GM21447 (cell line): ENCODE results near the gene CBX8.
"Not testable (repeated sequence)": the region's sequence is repeated elsewhere in the genome, so short reads cannot be mapped to it uniquely, and the experiment has no call there.

ENCODE experiments used
- ATAC-seq: cut with Tn5 transposase; IDR thresholded peaks from one replicate; pipeline ENCODE4 v1.9.1; 2021; ENCODE audit not compliant: unreplicated experiment

Gene CBX8

DNA sequence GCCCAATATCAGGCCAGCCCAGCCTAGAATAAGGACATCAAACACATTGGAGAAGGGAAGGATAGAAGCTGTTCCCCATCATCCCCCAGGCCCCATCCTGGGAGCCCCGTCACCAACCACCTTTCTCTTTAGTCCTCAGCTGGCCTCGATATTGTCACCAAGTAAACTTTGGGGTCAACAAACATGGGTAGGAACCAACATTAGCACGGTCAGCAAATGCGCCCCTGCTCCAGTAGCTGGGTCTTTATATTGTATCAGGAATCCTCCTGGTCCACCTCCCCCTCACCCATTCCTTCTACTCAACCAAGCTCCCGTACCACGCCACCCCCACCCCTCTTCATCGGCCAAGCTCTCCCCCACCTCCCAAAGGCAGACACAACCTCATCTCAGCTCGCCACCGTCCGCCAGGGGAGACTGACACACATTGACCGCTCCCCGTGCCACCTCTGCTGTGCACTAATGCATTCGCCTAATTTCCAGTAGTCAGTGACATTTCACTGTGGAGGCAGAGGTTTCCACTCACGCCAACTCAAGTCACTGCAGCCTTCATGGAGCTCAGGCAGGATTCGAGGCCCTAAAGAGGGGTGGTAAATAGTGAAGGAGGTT lies 39.6 kb downstream of the CBX8 start:
- ATAC-seq = no peak

DNA sequence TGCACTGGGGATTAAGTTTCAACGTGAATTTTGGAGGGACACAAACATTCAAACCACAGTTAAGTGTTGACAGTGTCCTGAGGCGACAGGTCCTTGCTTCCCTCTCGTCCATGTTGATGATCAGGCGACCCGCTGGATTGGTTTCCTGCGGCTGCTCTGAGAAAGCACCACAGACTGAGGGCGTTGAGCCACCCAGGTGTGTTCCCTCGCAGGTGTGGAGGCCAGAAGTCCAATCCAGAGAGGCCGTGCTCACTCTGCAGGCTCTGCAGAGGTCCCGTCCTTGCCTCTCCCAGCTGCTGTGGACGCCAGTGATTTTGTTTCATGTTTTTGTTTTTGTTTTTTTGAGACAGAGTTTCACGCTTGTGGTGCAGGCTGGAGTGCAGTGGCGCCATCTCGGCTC lies 41.3 kb downstream of the CBX8 start:
- ATAC-seq = no peak

DNA sequence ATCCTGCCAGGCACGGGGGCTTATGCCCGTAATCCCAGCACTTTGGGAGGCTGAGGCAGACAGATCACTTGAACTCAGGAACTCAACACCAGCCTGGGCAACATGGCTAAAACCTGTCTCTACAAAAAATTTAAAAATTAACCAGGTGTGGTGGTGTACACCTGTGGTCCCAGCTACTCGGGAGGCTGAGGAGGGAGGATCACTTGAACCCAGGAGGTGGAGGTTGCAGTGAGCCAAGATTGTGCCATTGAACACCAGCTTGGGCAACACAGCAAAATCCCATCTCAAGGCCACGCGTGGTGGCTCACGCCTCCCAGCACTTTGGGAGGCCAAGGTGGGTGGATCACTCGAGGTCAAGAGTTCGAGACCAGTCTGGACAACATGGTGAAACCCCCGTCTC lies 42.0 kb downstream of the CBX8 start:
- not testable (repeated sequence) for ATAC-seq

DNA sequence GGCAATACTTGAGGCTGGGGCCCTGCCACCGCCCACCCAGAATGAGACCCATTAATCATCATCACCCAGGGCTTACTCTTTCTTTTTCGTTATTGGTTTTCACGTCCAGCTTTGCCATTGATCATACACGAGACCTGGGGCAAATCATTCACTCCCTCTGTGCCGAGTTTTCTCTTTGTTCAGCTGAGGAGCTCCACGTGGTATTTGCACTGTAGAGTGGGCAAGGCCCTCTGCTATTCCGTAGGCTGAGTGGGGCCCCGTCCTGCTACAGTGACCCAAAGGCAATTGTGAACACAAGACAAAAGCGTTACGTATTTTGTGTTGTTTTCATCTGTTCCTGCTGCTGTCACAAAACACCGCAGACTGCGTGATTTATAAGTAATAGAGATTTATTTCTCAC lies 42.5 kb downstream of the CBX8 start:
- no peak for ATAC-seq

DNA sequence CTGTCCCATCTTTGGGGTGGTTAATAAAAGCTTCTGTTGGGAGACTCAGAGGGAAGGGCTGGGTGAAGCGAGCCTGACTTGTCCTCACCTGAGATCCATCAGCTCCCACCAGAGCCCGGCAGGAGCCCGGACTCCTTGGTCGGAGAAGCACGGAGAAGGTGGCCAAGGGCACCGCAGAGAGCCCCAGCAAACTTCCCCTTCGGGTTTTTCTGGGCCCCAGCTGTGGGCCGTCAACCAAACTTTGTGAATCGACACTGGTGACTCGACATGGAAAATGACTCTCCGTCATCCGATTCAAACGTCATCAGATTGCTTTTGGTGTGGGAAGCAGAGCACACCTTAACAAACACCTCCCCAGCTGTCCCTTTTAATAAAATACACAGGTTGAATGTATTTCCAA lies 44.7 kb downstream of the CBX8 start:
- ATAC-seq = no peak

DNA sequence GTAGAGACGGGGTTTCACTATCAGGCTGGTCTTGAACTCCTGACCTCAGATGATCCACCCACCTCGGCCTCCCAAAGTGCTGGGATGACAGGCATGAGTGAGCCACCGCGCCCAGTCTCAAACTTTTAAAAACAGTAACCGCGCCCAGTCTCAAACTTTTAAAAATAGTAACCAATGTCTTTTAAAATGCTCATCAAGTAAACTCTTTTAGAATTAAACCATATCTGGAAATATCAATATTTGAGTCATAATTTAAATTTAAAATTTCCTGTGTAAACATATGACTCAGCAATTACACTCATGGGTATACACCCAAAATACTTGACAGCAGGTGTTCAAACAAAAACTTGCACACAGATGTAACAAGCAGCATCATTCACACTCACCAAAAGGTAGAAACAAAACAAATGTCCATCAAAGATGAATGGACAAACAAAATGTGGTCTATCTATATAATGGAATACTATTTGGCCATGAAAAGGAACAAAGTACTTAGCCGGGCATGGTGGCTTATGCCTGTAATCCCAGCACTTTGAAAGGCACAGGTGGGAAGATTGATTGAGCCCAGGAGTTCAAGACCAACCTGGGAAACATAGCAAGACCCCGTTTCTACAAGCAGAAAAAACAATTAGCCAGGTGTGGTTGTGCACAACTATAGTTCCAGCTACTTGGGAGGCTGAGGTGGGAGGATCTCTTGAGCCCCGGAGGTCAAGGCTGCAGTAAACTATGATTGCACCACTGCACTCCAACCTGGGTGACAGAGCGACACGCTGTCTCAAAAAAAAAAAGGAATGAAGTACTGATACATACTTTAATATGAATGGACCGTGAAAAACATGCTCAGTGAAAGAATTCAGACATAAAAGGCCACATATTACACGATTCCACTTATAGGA lies 46.0 kb downstream of the CBX8 start:
- ATAC-seq = no peak

DNA sequence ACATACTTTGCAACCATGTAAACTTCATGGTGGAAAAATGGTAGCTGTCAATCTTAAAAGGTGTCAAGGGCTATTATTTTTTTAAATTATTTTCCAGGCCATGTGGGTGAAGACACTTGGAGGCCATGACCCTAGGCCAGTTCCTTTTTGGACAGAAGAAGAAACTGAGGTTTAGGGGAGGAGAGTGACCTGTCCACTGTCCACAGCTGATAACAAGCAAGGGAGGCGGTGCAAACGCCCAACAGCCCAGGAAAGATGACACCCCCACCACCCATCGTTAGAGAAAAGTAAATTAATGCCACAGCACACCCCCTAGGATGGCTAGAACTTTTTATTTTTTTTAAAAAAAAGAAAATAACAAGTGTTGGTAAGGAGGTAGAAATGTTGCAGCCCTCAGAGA lies 46.9 kb downstream of the CBX8 start:
- no peak for ATAC-seq

DNA sequence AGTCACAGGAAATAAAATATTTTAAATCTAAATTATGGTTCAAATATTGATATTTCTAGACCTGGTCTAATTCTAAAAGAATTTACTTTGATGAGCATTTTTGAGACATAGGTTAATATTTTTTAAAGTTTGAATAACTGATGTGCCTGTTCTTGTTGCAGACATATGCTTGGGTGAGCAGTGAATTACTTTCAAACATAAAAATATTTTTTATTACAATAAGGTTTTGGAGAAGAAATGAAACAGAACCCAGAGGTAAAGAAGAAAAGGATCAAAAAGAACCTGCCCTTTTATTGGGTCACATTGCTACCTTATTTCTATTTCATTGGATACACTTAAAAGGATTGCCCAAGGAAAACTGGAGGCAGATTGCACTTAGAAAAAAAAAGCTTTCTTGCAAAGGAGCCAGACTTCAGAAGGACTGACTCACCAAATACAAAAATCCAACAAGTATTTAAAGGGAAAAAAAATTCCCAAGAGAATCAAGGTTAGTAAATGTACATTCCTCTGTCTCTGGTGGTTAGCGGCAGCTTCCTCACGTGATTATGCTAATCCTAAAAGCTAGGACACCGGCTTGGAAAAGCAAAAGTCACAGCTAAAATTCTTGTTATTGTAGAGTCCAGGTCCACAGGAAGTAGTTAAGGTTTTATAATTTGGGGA lies 47.6 kb downstream of the CBX8 start:
- ATAC-seq = no peak

DNA sequence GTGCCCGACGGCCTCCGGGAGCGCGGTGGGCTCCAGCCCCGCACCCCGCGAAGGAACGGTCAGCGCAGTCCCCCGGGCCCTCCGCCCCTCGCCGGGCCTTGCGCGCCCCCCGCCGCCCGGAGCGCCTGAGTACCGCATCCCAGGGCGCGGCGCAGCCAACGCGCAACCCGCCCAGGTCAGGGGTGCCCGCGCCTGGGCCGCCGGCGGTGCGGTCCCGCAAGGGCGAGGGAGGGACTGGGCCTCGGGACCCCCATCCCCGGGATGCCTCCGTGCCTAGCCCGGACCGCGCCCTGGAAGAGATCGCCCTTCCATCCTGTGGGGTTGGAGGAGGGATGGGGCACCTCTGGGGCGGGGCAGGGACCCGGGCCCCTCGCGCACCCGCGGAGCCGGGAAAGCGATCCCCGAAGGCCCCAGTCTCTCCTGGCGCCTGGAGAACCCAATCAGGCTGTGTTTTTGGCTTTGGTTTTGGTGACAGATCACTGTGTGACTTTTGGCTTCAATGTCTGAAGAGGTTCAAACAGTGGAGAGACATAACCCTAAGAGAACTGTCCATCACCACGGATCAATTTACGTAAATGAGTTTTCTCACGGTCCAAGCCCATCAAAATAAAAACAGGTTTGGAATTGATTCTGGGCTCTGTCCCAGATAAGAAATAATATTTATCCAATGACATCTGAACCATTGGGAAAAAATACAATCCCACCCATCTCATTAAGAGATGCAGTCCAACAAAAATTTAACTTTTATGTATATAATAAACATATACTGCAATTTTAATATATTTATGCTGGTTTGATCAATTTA lies 48.4 kb downstream of the CBX8 start:
- ATAC-seq = no peak

DNA sequence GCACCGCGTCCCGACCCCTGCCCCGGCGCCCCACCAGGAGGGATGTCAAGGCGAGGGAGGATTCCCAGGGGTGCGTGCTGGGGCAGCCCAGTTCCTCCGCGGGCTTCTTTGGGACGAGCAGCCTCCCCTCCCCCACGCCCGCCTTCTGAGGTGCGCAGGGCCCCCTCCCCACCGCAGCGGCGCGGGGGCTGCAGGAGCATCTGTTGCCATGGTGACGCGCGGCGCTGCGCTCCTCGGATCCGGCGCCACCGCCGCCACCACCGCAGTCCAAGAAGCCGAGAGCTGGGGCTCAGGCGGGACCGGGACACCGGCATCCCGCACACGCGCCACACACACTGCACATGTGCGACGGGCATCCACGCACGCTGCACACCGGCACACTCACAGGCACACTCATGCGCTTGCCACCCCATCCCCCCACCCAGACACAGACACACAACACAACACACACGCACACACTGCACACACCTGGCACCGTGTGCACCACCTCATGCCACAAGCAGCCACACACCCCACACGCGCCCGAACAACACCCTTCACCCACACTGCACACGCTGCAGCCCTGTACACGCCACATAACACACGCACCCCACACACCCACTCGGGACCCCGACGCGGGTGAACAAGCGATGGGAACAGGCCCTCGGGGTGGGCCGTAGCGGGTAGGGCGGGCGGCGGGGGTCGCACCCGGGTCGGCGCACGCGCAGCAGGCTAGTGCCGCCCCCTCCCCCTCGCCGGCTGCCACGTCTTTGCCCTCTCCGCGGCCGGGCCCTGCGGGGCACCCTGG lies 49.2 kb downstream of the CBX8 start:
- ATAC-seq = no peak

DNA sequence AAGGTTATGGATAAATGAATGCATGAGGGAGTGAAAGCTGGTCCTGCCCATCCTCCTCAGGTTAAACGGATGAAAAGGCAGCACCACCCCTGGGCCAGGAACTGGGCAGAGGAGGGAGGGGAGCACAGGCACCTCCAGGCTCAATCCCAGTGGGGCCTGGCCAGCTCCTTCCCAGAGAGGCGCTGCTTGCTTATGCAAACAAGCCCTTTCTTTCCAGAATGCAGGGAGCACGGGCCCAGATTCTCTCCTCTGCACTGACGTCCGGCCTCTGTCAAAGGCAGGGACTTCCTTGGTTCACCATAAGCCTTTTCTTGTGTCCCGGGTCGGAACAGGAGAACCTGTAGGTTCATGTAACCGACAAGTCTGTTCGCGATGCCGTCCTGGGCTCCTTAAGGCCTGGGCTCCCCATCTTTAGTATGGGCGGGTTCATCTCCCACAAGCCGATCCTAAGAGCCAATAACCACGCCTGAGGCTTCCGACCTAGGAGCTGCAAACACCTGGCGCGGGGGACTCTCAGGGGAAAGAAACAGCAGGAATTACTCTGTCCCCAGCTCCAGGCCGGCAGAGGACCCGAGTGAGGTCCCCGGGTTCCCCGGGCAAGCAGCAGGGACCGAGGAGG lies 49.9 kb downstream of the CBX8 start:
- ATAC-seq = no peak

DNA sequence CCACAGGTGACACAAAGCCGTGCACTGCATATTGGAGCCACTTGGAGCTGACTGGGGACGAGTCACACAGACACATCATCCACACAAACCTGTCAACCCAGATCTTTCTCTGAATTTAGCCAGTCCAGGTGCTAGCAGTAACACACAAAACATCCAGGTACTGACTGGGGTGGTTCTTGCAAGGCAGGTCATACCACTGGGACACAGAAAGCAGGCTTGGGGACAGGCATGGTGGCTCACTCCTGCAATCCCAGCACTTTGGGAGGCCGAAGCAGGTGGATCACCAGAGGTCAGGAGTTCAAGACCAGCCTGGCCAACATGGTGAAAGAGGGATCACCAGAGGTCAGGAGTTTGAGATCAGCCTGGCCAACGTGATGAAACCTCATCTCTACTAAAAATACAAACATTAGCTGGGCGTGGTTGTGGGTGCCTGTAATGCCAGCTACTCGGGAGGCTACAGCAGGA lies 51.2 kb downstream of the CBX8 start:
- ATAC-seq = no peak

DNA sequence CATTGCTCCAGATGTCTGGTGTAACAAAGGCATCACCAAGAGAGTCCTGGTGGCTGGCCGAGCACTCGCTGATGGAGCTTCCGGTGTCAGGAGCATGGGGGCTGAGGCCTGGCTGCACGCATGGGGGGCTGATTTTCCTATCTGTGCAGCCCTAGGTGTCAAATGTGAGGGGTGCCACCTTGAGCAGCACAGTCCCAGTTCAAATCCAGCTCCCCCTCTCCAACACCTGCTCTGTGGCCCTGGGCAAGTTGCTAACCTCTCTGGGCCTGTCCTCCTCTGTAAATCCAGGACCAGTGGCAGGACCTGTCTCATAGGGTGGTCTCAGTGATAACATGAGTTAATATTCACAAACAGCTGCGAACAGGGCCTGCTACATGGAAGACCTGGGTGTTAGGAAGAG lies 53.3 kb downstream of the CBX8 start:
- no peak for ATAC-seq

DNA sequence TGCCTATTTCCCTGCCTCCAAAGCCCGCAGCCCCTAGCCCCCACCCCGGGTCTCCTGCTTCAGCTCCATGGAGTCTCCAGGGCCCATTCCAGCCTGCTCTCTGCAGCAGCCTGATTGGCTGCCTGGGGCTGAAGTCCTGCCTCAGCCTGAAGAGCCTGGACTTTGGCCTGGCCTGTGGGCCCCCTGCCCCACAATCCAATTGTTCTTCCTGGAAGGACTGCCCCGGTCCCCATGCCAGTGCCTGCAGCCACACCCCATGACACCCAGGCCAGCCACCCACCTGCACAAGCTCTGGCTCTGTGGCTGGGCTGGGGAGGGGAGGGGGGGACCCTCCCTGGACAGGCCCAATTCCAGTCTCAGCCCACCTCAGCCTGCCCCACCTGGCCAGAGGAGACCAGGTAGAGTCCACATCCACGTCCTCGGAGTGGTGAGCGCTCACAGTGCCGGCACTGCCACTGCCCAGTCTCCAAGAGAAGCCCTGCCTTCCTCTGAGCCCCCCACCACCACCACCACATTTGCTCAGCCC lies 53.9 kb downstream of the CBX8 start:
- no peak for ATAC-seq

DNA sequence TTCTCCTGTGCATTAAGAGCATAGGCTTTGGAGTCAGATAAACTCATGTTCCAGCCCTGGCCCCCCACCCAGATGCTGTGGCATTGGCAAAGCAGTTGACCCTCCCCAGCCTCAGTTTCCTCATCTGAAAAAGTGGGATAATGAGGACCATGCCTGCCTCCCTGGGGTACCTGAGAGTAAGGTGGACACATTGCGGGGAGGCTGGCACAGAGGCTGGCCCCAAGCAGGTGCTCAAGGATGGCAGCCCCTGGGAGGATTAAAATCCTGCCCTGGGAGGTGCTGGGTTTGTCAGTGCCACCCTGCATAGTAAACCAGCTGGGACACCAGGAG lies 54.3 kb downstream of the CBX8 start:
- ATAC-seq = no peak
